ENCODE data around the gene MYO7A. TPM values are rescaled to one million over a fixed set of nuclear protein-coding genes. Genes with fewer than 3 reads are reported as not detected.
A peak's percentile ranks its signal among the peaks of the same experiment; 100 is the strongest.

MYO7A gene
- total RNA-seq, 1 donor from 2014 or later = 16.7 TPM

DNA sequence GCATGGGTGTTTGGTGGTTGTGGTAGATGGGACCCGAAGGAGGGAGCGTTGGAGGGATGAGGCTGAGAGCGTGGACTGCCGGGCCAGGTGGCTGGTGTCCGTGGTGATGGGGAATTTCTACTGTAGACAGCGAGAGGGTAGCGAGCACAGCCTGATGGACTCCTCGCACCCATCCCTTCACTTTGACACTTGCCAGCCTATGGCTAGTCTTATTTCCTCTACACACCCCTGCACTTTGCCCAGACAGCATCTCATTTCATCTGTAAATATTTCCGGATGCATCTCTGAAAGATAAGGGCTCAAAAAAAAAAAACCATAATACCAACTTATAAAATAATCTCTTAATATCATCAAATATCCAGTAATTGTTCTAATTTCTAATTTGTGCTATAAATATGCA lies 19.6 kb upstream of the MYO7A start:
- intact Hi-C loops (cut with DNase I) = no loop called here
- ATAC-seq (no peak), DNase-seq (ENCODE audit: low spot score) (no peak)

- intact Hi-C loops (cut with DNase I) = no loop called here
- no peak for DNase-seq (ENCODE audit: low spot score)
- ATAC-seq = peak; percentile 62
Measured at GRCh38 chr11:77109236-77110019, 18.6 kb upstream of the MYO7A start.

DNA sequence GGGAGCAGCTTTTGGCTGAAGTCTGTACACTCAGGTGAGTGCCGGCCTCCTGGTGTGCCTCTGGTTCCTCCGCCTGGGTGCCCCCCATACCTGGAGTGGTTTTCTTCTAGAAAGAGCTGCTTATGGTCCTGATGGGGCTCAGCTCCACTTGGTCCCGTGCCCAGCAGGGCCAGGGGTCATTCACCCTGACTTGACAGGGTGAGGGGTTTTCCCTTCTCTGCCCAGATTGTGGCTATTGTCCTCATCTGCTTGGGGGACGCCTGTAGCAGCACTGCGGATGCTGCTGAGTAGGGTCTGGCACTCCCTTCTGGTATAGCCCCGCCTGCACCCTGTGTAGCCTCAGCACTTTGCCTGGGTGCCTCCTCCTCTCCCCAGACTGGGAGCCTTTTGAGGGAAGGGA lies 17.2 kb upstream of the MYO7A start:
- ATAC-seq (no peak), DNase-seq (ENCODE audit: low spot score) (no peak)
- intact Hi-C loops (cut with DNase I) = no loop called here

- ATAC-seq = no peak
- no peak for DNase-seq (ENCODE audit: low spot score)
- intact Hi-C loops (cut with DNase I) = no loop called here
Measured at GRCh38 chr11:77111277-77111676, 16.8 kb upstream of the MYO7A start.

- intact Hi-C loops (cut with DNase I) = no loop called here
- ATAC-seq = no peak
- DNase-seq (ENCODE audit: low spot score) = no peak
Measured at GRCh38 chr11:77111946-77112345, 16.1 kb upstream of the MYO7A start.

DNA sequence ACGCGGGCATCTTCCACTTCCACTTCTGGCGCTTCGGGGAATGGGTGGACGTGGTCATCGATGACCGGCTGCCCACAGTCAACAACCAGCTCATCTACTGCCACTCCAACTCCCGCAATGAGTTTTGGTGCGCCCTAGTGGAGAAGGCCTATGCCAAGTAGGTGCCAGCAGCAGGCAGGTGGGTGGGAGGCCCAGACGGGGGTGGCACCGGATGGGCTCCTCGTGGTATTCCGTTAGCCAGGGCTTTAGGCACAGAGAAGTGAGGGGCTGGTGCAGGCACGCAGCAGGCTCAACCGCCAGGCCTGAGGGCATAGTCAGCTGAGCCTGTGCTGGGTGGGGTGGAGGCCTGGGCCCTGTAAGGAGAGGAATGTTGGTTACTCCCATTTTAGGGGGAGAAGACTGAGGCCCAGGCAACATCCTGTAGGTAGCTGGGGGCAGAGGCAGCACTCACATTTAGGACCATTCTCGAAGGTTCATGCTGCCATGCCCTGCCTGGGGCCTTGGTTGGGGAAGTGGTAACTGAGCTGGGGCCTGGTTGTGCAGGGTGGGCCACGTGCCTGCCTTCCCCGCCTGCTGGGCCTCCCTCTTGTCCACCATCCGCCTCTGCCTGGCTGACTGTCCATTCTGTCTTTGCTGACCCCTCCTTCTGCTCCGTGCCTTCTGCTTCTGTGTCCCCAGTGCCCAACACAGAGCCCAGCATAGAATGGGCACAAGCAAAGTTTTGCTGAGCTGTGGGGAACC lies 15.2 kb upstream of the MYO7A start:
- no peak for ATAC-seq
- intact Hi-C loops (cut with DNase I) = no loop called here
- DNase-seq (ENCODE audit: low spot score) = no peak

DNA sequence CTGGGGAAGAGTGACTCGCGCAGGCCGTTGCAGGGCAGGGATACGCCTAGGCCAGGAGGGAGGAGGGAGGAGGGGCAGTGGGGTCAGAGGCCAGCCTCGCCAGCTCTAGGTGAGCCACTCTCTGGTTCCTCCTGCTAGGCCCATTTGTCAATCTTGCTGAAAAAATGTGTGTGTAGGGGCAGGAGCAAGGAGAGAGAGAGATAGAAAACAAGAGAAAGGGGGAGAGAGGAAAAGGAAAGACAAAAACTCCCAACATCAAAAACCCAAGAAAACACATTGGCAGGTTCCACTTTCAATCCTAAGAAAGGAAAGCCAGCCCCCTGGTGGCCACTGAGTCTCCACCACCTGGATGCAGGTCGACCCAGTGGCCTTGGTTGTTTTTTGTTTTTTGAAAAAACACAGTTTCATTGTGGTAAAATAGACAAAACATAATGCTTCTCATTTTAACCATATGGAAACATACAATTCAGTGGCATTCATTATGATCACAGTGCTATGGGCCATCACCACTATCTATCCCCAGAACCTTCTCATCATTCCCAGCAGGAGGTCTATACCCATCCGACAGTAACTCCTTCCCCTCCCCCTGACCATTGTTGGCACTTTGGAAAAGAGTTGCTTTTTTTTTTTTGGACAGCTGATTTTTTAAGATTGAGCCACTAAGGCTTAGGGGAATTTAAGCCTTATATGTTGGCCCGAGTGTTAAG lies 14.5 kb upstream of the MYO7A start:
- no peak for ATAC-seq
- intact Hi-C loops (cut with DNase I) = no loop called here
- DNase-seq (ENCODE audit: low spot score) = no peak

DNA sequence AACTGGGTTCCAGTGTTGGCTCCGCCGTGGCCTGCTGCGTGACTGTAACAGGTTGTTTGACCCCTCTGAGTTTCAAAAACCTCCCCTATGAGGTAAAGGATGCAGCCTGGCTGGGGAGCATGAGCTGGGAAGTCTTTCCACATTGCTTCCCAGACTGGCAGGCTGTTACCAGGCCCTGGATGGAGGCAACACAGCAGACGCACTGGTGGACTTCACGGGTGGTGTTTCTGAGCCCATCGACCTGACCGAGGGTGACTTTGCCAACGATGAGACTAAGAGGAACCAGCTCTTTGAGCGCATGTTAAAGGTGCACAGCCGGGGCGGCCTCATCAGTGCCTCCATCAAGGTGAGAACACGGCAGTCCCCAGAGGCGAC lies 14.0 kb upstream of the MYO7A start:
- intact Hi-C loops (cut with DNase I) = no loop called here
- no peak for DNase-seq (ENCODE audit: low spot score)
- no peak for ATAC-seq

GRCh38 chr11:77115181-77115611 lies 12.8 kb upstream of the MYO7A start:
- DNase-seq (ENCODE audit: low spot score) (no peak), ATAC-seq (no peak)
- intact Hi-C loops (cut with DNase I) = no loop called here

DNA sequence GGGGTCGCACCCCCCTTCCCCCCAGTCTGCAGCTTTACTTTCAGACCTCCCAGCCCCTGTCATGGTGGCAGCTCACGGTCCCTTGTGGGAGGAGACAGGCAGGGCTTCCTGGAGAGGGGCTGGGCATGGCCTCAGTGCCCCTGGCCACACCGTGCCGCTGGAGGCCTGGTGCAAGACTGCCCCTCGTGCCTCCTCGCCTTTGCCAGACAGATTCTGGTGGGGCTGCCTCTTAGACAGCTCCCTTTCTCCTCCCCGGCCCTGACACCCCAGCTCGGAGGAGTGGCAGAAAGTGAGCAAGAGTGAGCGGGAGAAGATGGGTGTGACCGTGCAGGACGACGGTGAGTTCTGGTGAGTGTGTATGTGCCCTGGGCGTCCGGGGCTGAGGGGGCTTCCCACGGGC lies 12.1 kb upstream of the MYO7A start:
- no peak for ATAC-seq
- no peak for DNase-seq (ENCODE audit: low spot score)
- intact Hi-C loops (cut with DNase I) = no loop called here

DNA sequence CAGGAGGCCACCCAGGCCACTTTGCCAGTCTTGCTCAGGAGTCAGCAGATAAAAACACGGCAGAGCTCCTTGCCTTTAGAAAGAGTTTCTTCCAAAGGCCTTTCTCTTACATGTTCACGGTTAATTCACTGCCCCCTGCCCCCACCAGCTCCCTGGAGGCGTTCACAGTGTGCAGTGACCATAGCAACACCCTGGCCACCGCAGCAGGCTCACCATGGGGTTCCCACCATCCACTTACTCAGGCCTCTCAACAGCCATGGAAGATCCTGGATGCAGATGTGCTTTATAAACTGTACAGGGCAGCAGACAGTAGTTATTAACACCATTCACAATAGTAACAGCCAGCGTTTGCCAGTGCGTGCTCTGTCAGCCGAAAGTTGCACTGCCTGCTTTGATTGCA lies 10.6 kb upstream of the MYO7A start:
- no peak for ATAC-seq
- intact Hi-C loops (cut with DNase I) = no loop called here
- no peak for DNase-seq (ENCODE audit: low spot score)

DNA sequence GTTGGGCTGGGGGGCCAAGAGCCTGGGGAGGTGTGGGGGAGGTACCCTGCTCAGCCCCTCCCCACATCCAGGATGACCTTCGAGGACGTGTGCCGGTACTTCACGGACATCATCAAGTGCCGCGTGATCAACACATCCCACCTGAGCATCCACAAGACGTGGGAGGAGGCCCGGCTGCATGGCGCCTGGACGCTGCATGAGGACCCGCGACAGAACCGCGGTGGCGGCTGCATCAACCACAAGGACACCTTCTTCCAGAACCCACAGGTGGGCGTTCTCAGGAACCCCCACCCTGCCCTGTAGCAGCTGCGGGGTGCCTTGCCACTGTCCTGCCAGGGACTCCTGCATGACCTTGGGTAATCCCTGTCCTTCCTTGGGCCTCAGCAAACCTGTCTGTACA lies 10.0 kb upstream of the MYO7A start:
- intact Hi-C loops (cut with DNase I) = no loop called here
- DNase-seq (ENCODE audit: low spot score) = no peak
- ATAC-seq = no peak

- no peak for ATAC-seq
- intact Hi-C loops (cut with DNase I) = no loop called here
- DNase-seq (ENCODE audit: low spot score) = no peak
Measured at GRCh38 chr11:77118971-77119370, 9.1 kb upstream of the MYO7A start.

- DNase-seq (ENCODE audit: low spot score) (no peak), ATAC-seq (no peak)
- intact Hi-C loops (cut with DNase I) = no loop called here
Measured at GRCh38 chr11:77119531-77119936, 8.5 kb upstream of the MYO7A start.

GRCh38 chr11:77120571-77120970 lies 7.5 kb upstream of the MYO7A start:
- intact Hi-C loops (cut with DNase I) = loop anchor here (10.0 kb wide), 1 partner anchor 434 kb away; no protein-coding TSS in a partner anchor
- ATAC-seq (no peak), DNase-seq (ENCODE audit: low spot score) (no peak)

DNA sequence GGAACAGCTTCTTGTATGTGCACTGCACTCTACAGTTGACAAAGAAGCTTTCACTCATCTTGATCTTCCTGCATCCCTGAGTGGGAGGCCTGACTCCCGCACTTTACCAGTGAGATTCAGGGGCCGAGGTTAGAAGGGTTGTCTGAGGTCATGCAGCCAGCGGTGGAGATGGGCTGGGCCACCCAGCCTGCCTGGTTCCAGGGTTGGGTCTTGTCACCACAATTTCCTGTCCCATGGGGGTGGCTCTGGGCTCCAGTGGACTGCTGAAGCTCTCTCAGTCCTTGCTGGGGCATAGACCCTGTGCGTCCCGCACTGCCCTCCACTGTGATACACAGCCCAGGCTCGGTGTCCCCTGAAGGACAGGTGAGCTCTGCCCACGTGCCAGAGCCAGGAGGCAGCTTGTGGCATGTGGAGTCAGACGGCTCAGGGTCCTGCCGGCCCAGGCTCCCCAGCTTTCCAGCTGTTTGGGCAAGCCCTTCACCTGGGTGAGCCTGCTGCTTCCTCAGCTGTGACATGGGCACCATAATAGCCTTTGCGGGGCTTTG lies 6.9 kb upstream of the MYO7A start:
- DNase-seq (ENCODE audit: low spot score) (no peak), ATAC-seq (no peak)
- intact Hi-C loops (cut with DNase I) = loop anchor here (10.0 kb wide), 1 partner anchor 434 kb away; no protein-coding TSS in a partner anchor

- ATAC-seq (no peak), DNase-seq (ENCODE audit: low spot score) (no peak)
- intact Hi-C loops (cut with DNase I) = loop anchor here (10.0 kb wide), 1 partner anchor 433 kb away; no protein-coding TSS in a partner anchor
Measured at GRCh38 chr11:77121876-77122575, 6.0 kb upstream of the MYO7A start.

GRCh38 chr11:77122576-77123212 lies 5.4 kb upstream of the MYO7A start:
- no peak for DNase-seq (ENCODE audit: low spot score)
- no peak for ATAC-seq
- intact Hi-C loops (cut with DNase I) = loop anchor here (10.0 kb wide), 1 partner anchor 432 kb away; no protein-coding TSS in a partner anchor

All from sciatic nerve (tissue), 2 donors.